HG03558 (cell line): Measurements from ENCODE around the gene FAM83D.
"Not testable (repeated sequence)": the region's sequence is repeated elsewhere in the genome, so short reads cannot be mapped to it uniquely, and the experiment has no call there.

Source experiments
- ATAC-seq: cut with Tn5 transposase; IDR thresholded peaks from one replicate; pipeline ENCODE4 v1.9.1; 2021; ENCODE audit warnings: moderate number of reproducible peaks; ENCODE audit not compliant: unreplicated experiment; ENCODE audit errors: extremely low read depth

FAM83D gene

DNA sequence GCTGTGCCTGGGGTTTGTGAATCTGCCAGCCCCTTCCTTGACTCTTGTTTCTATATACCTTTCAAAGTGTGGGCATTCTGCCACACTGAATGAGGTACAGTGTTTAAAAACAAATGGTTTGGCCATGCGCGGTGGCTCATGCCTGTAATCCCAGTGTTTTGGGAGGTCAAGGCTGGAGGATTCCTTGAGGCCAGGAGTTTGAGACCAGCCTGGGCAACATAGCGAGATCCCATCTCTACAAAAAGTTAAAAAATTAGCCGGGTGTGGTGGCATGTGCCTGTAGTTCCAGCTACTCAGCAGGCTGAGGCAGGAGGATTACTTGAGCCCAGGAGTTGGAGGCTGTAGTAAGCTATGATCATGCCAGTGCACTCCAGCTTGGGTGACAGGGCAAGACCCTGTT, 5.8 kb downstream of the FAM83D start:
- no peak for ATAC-seq

DNA sequence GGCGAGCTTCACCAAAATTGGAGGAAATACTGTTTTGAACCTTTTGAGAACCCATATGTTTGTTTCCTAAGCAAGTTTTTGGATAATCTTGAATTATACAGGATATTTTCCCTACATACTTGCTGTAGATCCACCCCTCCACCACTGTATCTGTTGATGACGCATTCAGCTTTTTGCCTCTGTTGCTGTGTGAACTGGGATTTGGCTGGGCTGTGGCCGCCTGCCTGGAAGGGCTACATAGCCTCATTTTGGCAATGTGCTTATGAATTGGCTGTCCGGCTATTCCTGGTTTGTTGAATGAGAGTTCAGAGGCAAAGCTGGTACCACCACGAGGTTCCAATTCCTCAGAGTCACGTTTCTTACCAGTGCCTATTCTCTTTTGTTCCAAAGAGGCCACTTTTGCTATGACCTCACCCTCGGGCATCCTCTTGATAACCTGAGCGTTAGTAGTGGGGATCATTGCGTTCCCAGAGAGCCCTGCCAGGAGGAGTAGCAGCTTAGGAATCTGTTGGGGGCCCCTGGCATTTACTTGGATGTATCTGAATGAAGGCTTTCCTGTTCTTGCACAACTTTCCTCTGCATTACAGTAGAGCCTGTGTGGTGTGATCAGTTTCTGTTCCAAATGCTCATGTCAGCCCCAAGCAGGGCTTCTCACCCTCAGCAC, 6.4 kb downstream of the FAM83D start:
- no peak for ATAC-seq

DNA sequence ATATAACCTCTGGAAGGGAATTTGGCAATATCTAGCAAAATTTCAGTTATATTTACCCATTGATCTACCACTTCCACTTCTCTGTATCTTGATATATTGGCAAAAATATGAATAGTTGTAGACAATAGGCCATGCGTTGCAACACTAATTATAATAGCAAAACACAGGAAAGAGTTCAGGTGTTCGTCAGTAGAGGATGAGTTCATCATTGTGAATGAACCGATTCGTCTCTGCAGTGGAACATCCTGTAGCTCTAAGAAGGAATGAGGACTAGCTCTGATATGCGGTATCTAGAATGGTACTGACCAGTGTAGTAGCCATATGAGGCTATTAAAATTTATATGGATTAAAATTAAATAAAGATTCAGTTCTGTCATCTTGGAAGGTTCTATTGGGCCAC, 8.3 kb downstream of the FAM83D start:
- no peak for ATAC-seq

DNA sequence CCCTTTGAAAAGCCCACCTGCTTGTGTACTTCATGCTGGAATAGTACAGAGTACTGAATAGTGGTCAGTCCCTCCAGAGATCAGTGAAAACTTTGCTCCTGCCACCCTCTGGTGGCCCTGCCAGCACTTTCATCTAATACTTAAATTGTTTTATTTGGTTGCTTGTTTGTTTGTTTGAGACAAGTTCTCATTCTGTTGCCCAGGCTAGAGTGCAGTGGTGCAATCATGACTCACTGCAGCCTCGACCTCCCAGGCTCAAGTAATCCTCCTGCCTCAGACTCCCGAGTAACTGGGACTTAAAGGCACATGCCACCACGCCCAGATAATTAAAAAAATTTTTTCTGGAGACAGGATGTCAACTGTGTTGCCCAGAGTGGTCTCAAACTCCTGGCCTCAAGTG, 9.1 kb downstream of the FAM83D start:
- ATAC-seq, result no peak

DNA sequence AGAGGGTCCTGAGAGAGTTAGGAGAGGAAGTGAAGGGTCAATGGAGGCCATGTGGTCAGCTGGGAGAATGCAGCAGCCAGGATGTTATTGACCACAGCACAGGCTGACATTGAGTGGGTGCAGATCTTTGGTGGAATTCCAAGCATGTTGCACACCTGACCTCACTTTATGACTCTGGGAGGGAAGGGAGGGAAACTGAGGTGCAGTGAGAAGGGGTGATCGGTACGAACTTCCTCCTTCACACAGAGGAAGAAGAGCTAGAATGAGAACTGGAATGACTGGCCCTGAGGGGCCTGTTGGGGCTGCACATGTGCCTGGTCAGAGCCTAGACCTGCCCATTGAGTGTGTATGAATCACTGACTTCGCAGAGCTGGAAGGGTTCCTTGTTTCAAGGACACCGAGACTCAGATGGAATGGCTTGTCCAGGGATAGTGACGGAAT, 9.8 kb downstream of the FAM83D start:
- no peak for ATAC-seq

DNA sequence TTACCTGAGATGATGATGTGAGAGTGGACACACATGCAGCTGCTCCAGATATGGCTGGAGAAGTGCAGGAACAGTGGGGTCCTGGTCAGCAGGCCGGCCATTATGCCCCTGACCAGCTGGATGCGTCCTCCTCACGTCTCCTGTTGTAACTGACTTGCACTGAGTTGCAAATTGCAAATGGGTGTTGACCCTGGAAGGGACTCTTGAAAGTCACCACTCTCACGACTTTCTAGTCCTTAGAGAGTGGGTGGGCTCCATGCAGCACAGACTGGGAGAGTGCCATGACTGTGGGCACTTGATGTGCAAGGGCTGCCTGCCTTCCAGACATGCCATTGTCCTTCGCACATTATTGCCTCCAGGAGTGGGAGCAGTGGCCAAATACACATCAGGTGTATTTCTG, 10.8 kb downstream of the FAM83D start:
- no peak for ATAC-seq

DNA sequence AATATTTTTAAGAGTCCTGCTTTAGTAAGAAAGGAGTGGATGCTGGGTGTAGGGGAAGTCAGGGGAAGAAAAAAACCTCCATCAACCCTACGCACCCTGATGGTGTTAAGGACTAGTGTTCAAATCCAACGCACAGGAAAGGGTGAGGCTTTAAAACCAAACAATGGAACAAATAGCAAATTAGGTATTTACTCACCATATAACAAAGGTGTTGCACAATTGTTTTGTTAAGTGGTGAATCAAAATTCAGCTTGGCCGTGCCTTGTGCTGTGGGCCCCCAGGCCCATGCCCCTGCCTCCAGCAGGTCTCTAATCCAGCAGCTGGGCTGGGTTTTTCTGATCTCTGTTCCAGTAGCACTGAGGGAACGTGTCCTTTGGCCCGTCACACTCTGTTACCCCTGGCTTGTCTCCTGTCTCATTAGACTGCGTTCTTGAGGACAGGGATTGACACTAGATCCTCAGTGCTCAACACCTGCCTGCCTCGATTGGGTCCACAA, 11.8 kb downstream of the FAM83D start:
- no peak for ATAC-seq

DNA sequence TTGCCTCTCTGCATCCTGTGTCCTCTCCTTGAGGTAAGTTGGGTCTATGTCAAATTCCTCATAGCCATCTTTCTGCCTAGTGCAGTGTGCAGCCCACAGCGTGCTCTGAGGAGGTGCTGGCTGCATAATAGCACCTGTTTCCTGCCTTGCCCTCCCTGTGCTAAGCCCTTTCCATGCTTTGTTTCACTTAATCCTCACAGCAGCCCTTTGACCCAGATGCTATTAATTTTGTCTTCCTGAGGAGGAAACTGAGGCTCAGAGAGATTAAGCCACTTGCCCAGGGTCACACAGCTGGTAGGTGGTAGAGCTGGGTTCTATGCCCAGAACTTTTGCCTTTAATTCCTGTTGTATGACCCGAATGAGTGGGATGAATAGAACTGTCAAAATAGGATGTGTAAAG, 13.5 kb downstream of the FAM83D start:
- no peak for ATAC-seq

DNA sequence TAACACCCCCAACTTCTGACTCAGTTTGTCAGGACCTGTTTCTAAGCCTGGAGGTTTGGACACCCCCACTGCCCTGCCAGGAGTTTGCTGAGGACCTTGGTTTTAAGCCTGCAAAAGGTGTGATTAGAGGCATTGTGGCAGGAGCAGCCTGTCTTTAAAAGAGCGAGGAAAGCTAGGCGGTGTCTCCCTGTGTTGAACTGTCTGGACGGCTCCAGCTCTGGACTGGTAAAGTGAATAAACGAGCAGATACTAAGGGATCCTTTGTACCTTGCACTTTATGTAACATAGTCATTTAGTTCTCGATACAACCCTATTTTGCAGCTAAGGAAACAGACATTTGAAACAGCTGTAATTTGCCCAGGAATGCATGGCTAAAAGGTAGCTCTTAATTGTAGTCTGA, 14.4 kb downstream of the FAM83D start:
- ATAC-seq, result no peak

DNA sequence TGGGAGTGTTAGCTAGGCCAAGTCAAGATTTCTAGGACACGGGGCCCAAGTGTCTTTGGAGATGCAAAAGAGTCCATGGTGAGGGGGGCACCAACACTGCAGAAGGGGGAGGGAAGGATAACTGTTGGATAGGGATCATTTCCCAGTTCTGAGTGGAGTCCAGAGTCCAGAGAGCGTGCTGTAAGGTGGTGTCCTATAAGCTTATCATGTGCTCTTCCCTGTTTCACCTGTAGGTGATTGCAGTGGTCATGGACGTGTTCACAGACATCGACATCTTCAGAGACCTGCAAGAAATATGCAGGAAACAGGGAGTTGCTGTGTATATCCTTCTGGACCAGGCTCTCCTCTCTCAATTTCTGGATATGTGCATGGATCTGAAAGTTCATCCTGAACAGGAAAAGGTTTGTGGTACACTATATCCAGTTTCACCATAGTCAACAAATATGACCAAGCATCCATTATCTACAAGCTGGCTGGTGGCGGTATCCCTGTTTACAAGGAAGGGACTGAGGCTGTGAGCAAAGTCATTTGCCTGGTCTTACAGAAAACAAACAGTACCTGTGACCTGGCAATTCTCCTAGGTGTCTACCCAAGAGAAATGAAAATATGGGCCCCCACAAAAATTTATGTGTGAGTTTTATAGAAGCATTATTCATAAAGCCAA, 15.6 kb downstream of the FAM83D start:
- ATAC-seq, result no peak

DNA sequence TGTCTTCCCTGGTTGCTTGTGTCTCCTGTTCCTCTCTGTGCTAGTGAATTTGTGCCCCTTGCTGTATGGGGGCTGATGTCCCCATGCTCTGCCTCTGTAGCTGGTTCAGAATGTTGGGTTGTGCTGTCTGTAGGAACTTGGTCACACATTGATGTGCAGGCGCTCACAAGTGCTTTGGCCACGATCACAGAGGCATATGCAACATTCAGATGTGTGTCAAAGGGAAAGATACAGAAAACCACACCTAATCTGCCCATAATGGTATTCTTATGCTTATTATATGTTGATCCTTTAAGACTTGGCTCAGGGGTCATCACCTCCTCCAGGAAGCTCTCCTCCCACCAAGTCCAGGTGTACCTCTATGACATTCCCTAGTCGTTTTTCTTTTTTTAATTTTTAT, 18.8 kb downstream of the FAM83D start:
- ATAC-seq, result no peak

DNA sequence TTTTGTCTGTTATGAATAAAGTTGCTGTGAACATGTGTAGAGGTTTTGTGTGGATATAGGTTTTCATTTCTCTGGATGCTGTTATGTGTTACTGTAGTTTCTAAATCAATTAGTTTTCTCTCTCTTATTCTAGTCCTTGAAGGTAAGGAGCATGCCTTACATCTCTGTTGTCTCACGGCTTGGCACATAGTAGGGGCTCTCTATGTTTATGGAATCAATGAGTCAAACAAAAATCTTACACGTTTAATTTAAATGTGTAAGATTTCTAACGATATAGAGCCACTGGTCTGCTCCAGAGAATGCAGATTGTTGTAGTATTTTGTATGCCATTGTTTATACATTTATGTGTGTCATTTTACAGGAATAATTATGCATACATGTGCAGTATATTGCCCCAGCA, 20.6 kb downstream of the FAM83D start:
- no peak for ATAC-seq

DNA sequence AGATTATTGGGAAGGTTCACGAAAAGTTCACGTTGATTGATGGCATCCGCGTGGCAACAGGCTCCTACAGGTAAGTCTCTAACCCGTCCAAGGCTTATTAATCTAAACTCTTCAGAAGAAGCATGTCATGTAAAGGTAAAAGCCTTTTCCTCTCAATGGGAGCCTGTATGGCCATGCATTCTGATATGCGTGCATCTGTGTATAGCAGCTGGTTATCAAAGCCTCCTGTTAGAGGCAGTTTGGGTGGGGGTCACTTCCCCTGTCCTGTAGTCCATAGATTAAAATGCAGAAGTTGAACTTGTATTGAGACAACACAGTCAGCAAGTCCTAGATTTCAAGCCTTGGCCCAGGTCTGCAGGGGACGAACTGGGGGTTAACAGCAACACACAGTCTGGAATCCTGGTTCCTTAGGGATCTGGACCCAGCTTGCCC, 21.7 kb downstream of the FAM83D start:
- no peak for ATAC-seq

DNA sequence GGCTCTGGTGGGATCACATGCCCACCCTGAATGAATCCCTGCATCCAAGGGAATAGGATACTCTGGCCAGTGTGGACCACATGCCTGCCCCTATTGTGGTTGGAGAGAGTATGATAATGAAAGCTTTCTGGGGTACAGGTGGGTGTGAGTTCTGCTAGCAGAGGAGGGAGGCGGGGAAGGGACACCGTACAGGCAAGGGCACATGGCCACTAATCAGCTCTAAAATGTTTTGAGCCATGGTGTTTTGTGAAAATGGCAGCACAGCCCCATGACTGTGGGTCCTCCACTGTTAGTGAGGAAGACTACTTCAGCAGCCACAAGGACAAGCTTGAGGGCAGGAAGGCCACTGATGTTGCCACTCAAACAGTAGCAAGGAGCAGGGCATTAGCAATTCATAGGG, 24.0 kb downstream of the FAM83D start:
- ATAC-seq, result no peak

DNA sequence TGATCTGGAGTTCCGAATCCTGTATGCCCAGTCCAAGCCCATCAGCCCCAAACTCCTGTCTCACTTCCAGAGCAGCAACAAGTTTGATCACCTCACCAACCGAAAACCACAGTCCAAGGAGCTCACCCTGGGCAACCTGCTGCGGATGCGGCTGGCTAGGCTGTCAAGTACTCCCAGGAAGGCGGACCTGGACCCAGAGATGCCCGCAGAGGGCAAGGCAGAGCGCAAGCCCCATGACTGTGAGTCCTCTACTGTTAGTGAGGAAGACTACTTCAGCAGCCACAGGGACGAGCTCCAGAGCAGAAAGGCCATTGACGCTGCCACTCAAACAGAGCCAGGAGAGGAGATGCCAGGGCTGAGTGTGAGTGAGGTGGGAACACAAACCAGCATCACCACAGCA, 25.4 kb downstream of the FAM83D start:
- ATAC-seq, result no peak

DNA sequence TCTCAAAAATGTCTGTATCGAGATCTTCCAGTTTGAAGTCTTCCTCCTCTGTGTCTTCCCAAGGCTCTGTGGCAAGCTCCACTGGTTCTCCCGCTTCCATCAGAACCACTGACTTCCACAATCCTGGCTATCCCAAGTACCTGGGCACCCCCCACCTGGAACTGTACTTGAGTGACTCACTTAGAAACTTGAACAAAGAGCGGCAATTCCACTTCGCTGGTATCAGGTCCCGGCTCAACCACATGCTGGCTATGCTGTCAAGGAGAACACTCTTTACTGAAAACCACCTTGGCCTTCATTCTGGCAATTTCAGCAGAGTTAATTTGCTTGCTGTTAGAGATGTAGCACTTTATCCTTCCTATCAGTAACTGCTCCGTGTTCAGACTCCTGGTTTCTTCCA, 25.9 kb downstream of the FAM83D start:
- ATAC-seq, result no peak

DNA sequence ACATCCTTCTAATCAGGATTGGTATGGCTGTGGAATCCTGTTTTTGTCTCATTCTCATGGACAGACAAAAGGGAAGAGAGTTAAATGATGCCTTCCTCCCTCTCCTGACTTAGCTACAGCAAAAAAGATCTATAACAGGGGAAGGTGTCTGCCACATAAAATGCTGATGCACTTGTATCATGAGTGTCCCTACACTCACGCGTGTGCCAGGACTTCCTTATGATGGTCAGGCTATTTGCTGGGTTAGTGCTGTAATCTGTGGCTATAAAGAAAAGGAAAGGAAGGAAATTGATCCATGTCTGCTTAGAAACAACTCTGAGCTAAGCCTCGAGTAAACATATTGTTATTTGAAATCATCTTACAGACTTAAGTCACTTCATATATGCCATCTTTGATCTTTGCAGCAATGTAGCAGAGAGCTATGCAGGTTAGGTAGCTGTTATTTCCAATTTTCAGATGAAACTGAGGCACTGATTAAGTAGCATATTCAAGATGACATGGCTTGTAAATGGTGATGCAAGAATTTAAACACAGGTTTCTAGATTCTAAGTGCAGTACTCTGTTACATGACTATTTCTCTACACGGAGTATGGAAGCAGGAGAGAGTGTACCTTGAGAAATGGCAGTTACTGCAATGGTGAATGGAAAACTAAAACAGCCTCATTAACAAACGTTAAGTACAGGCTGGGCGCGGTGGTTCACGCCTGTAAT, 27.6 kb downstream of the FAM83D start:
- ATAC-seq, result no peak

DNA sequence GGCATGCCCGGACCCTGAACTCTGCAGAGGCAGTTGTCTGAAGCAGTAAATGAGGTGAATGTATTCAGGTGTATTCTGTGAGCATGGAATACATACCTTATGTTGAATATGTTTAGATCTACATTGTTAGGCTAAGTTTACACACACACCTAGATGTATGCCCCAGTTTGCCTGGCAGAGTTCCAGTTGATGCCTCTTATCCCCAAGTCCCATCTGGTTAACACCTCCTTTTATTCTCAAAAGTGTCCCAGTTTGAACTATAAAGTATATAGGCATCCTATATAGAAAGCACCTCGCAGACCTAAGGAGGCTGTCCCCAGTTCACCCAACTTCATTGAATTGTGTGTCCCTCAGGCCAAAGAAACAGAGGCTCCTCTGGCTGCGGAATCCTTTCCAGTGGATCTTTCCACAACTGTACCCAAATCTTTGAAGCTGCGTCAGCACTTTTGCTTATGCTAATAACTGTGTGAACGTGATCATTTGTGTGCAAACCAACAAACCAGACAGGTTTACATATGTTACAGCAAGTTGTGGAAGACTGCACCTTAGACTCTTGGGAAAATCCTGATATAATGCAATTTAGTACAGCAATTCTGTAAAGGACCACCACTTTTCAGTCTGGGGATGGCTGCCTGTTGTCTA, 31.1 kb downstream of the FAM83D start:
- no peak for ATAC-seq

DNA sequence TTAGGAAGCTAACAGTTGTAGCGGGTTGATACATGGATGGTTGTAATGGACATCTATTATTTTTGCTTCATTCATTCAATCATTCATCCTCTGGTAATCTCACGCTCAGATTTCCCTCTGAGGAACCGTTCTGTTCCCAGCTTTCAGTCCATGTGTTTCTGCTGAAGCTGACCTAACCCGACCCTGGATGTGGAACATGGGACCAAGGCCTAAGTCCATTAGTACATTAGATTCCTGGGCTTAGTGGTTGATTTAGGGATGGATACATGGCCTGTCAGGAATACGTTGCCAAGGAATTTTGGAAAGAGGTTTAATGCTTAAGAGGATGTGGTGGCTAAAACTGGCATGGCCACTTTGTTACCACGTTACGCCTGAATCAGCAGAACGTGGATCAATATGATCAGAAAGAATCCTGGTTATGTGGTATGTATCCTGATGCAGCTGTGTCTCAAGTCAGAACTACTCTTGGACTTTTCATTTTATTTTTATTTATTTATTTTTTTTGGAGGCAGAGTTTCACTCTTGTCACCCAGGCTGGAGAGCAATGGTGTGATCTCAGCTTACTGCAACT, 31.8 kb downstream of the FAM83D start:
- ATAC-seq, result no peak

DNA sequence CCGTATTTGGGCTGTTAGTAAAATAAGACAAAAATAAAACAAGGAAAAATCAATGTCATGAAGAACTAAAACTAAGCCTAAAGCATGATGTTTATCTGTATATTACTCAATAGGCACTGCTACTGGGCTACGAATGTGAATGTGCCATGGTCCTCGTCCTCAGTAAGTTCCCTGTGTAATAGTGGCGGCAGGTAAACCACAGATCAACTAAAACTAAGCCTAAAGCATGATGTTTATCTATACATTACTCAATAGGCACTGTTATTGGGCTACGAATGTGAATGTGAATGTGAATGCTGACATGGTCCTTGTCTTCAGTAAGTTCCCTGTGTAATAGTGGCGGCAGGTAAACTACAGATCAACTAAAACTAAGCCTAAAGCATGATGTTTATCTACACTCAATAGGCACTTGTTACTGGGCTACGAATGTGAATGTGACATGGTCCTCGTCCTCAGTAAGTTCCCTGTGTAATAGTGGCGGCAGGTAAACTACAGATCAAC, 34.0 kb downstream of the FAM83D start:
- not testable (repeated sequence) for ATAC-seq
